GM23248 (cell line): ENCODE data around the gene THAP2.

Experiments used
- EZH2 ChIP-seq: fragments of 200-600 bp; sonication (generic); IDR thresholded peaks from 2 replicates; pipeline ENCODE4 v1.6.1; 2018; ENCODE audit warnings: antibody characterized with exemption, mild to moderate bottlenecking; ENCODE audit not compliant: insufficient read depth, poor library complexity, severe bottlenecking
- EZH2phosphoT487 ChIP-seq: fragments of 200-600 bp; sonication (generic); IDR thresholded peaks from 2 replicates; pipeline ENCODE4 v1.6.1; 2018; ENCODE audit warnings: antibody characterized with exemption, moderate library complexity, mild to moderate bottlenecking, low read depth; ENCODE audit not compliant: insufficient read depth

GRCh38 chr12:71727958-71728357, 63.9 kb downstream of the THAP2 start:
- no peak for TF ChIP-seq EZH2
- no peak for TF ChIP-seq EZH2phosphoT487
